ENCODE measurements around the gene URI1. TPM values are rescaled to one million over a fixed set of nuclear protein-coding genes. Genes with fewer than 3 reads are reported as not detected.

The URI1 gene
- total RNA-seq, 1 experiment from 2014 or later = 31.0 TPM

DNA sequence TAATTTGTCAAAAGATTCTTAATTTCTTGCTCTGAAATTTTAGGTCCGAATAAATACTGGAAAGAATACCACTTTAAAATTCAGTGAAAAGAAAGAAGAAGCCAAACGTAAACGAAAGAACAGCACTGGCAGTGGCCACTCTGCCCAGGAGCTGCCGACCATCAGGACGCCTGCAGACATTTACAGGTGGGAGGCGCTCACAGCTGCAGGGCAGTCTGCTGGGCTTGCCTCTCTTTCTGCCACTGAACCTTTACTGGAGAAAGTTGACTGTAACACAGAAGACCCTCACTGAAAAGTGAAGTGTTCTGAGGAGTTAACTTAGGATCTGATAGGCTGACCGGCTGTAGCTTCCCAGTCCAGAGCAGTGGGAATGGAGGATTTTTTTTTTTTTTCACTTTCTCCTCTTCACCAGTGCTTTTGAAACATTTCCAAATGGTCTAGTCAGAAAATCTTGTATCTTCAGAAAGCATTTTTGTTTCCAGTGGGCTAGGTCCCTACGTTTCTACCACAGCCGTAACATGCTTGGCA is 69.1 kb downstream of the URI1 start:
- Histone ChIP-seq H3K36me3 (ENCODE audit: low read depth, low read length) (peaks cover 13% of the 10 kb centered on the region), H4K20me1 (ENCODE audit: low read length) (no peaks in the 10 kb centered on the region), H3K9ac (ENCODE audit: low read length) (no peak overlapping the region), H3K27me3 (ENCODE audit: low read length) (no peaks in the 10 kb centered on the region), H3K27ac (ENCODE audit: low read length) (no peak overlapping the region), H3K4me2 (ENCODE audit: low read length) (no peak overlapping the region), H3K4me1 (ENCODE audit: insufficient read depth, low read length) (no peaks in the 10 kb centered on the region), H3F3A (ENCODE audit: low read length, unreplicated experiment) (no peaks in the 10 kb centered on the region), H3K79me2 (ENCODE audit: low read length) (no peaks in the 10 kb centered on the region), H3K9me3 (ENCODE audit: low read length) (no peaks in the 10 kb centered on the region), H2AFZ (ENCODE audit: low read length) (no peak overlapping the region), H3K4me3 (ENCODE audit: low read length) (no peak overlapping the region), H3K9me2 (replicated peaks; ENCODE audit: low read length) (no peaks in the 10 kb centered on the region)
- POLR2A ChIA-PET (ENCODE audit: unreplicated experiment) = no interaction called here
- CTCF ChIA-PET = no interaction called here
- DNase-seq (no peak), ATAC-seq (no peak)
- TF ChIP-seq EZH2 (IDR thresholded peaks at IDR 0.05; ENCODE audit: low read length, unreplicated experiment) = no peak
- TF ChIP-seq, protein P1, sequence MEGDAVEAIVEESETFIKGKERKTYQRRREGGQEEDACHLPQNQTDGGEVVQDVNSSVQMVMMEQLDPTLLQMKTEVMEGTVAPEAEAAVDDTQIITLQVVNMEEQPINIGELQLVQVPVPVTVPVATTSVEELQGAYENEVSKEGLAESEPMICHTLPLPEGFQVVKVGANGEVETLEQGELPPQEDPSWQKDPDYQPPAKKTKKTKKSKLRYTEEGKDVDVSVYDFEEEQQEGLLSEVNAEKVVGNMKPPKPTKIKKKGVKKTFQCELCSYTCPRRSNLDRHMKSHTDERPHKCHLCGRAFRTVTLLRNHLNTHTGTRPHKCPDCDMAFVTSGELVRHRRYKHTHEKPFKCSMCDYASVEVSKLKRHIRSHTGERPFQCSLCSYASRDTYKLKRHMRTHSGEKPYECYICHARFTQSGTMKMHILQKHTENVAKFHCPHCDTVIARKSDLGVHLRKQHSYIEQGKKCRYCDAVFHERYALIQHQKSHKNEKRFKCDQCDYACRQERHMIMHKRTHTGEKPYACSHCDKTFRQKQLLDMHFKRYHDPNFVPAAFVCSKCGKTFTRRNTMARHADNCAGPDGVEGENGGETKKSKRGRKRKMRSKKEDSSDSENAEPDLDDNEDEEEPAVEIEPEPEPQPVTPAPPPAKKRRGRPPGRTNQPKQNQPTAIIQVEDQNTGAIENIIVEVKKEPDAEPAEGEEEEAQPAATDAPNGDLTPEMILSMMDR (conservative IDR thresholded peaks at IDR 0.05; ENCODE audit: low read depth, low read length) = no peak
- no peak for TF ChIP-seq EZH2phosphoT487 (IDR thresholded peaks at IDR 0.05; ENCODE audit: borderline replicate concordance, low read length)
- no TSS peak for BruUV-seq (replicated peaks)
- intact Hi-C loops (cut with micrococcal nuclease) = no loop called here

DNA sequence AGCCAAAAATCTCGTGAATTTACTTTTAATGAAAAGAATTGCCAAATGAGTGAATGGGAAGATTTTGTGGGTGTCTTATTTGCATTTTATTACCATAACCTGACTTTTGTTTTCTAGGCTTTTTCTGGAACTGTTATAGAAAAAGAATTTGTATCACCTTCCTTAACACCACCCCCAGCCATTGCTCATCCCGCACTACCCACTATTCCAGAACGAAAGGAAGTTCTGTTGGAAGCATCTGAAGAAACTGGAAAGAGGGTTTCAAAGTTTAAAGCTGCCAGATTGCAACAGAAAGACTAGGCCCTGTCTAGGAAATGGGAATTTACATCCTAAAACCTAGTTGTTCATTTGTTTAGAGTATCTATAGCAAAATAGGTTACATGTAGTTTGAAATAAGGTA is 72.7 kb downstream of the URI1 start:
- Histone ChIP-seq H3K9ac (ENCODE audit: low read length) (no peak overlapping the region), H3K27ac (ENCODE audit: low read length) (no peak overlapping the region), H3K9me3 (ENCODE audit: low read length) (no peaks in the 10 kb centered on the region), H3K4me3 (ENCODE audit: low read length) (no peak overlapping the region), H3F3A (ENCODE audit: low read length, unreplicated experiment) (no peaks in the 10 kb centered on the region), H3K27me3 (ENCODE audit: low read length) (no peaks in the 10 kb centered on the region), H2AFZ (ENCODE audit: low read length) (no peak overlapping the region), H3K4me2 (ENCODE audit: low read length) (no peak overlapping the region), H4K20me1 (ENCODE audit: low read length) (no peaks in the 10 kb centered on the region), H3K4me1 (ENCODE audit: insufficient read depth, low read length) (no peaks in the 10 kb centered on the region), H3K9me2 (replicated peaks; ENCODE audit: low read length) (no peaks in the 10 kb centered on the region), H3K79me2 (ENCODE audit: low read length) (no peaks in the 10 kb centered on the region), H3K36me3 (ENCODE audit: low read depth, low read length) (peaks cover 6% of the 10 kb centered on the region)
- no TSS peak for BruUV-seq (replicated peaks)
- DNase-seq = no peak
- ChIA-PET CTCF (no interaction called here), POLR2A (ENCODE audit: unreplicated experiment) (no interaction called here)
- intact Hi-C loops (cut with micrococcal nuclease) = no loop called here
- ATAC-seq = no peak
- TF ChIP-seq EZH2phosphoT487 (IDR thresholded peaks at IDR 0.05; ENCODE audit: borderline replicate concordance, low read length) (no peak), EZH2 (IDR thresholded peaks at IDR 0.05; ENCODE audit: low read length, unreplicated experiment) (no peak)
- TF ChIP-seq, protein P1 (conservative IDR thresholded peaks at IDR 0.05; ENCODE audit: low read depth, low read length) = no peak

GRCh38 chr19:30017172-30017571 is 75.1 kb downstream of the URI1 start:
- Histone ChIP-seq H3K79me2 (ENCODE audit: low read length) (no peaks in the 10 kb centered on the region), H3K9me2 (replicated peaks; ENCODE audit: low read length) (no peaks in the 10 kb centered on the region), H2AFZ (ENCODE audit: low read length) (no peak overlapping the region), H3K27ac (ENCODE audit: low read length) (no peak overlapping the region), H3K4me3 (ENCODE audit: low read length) (no peak overlapping the region), H3K4me1 (ENCODE audit: insufficient read depth, low read length) (no peaks in the 10 kb centered on the region), H3F3A (ENCODE audit: low read length, unreplicated experiment) (no peaks in the 10 kb centered on the region), H3K4me2 (ENCODE audit: low read length) (no peak overlapping the region), H3K27me3 (ENCODE audit: low read length) (no peaks in the 10 kb centered on the region), H4K20me1 (ENCODE audit: low read length) (no peaks in the 10 kb centered on the region), H3K9me3 (ENCODE audit: low read length) (no peaks in the 10 kb centered on the region), H3K36me3 (ENCODE audit: low read depth, low read length) (no peaks in the 10 kb centered on the region), H3K9ac (ENCODE audit: low read length) (no peak overlapping the region)
- no peak for DNase-seq
- intact Hi-C loops (cut with micrococcal nuclease) = no loop called here
- ATAC-seq = no peak
- BruUV-seq (replicated peaks) = no TSS peak
- ChIA-PET CTCF (no interaction called here), POLR2A (ENCODE audit: unreplicated experiment) (no interaction called here)
- TF ChIP-seq EZH2 (IDR thresholded peaks at IDR 0.05; ENCODE audit: low read length, unreplicated experiment) = no peak
- TF ChIP-seq, protein P1 (conservative IDR thresholded peaks at IDR 0.05; ENCODE audit: low read depth, low read length) = no peak
- no peak for TF ChIP-seq EZH2phosphoT487 (IDR thresholded peaks at IDR 0.05; ENCODE audit: borderline replicate concordance, low read length)
